Esophagus squamous epithelium (tissue), 5 donors: ENCODE data around the gene CDHR2. TPM values are rescaled to one million over a fixed set of nuclear protein-coding genes. Genes with fewer than 3 reads are reported as not detected.
A peak's percentile ranks its signal among the peaks of the same experiment; 100 is the strongest.
"Not testable (repeated sequence)": the region's sequence is repeated elsewhere in the genome, so short reads cannot be mapped to it uniquely, and the experiment has no call there.

Experiments used
- DNase-seq: peaks from one replicate; lab custom pipeline; 2025; lab: John Stamatoyannopoulos, UW
- H3K27ac ChIP-seq, 4 donors: fragments of 200-600 bp; sonication (generic); one replicate each; pipeline ENCODE4 v1.5.1; 2016 to 2019; ENCODE audit warnings: mild to moderate bottlenecking in 1 of 4
- H3K27me3 ChIP-seq, 4 donors: fragments of 200-600 bp; sonication (generic); 1 replicate in 3 of 4; 2 replicates in 1 of 4; pipeline versions ENCODE4 v1.5.1 to v1.6.0; 2017 to 2021; ENCODE audit warnings: antibody characterized with exemption in 1 of 4
- H3K36me3 ChIP-seq, 3 donors: fragments of 200-600 bp; sonication (generic); one replicate each; pipeline ENCODE4 v1.5.1; 2016 to 2019
- H3K4me1 ChIP-seq, 3 donors: fragments of 200-600 bp; sonication (generic); one replicate each; pipeline ENCODE4 v1.5.1; 2017 to 2019
- H3K4me3 ChIP-seq, 4 donors: fragments of 200-600 bp; sonication (generic); 1 replicate in 3 of 4; 2 replicates in 1 of 4; pipeline ENCODE4 v1.5.1; 2016 to 2019; ENCODE audit warnings: mild to moderate bottlenecking in 2 of 4, moderate library complexity in 1 of 4
- H3K9me3 ChIP-seq, 3 donors: fragments of 200-600 bp; sonication (generic); one replicate each; pipeline ENCODE4 v1.5.1; 2016 to 2019
- CTCF ChIP-seq, 6 experiments: fragments of 450-650 bp in 4 of 6; fragments of 200-600 bp in 2 of 6; sonication (generic) in 2 of 6; IDR thresholded peaks; one replicate each; pipeline ENCODE4 v1.5.1; 2016 to 2019; ENCODE audit warnings: antibody characterized with exemption in 6 of 6, mild to moderate bottlenecking in 4 of 6, moderate library complexity in 4 of 6
- POLR2A ChIP-seq, 4 donors: fragments of 450-650 bp; IDR thresholded peaks; one replicate each; pipeline ENCODE4 v1.6.1; 2017; ENCODE audit warnings: antibody characterized with exemption in 4 of 4, mild to moderate bottlenecking in 4 of 4, moderate library complexity in 3 of 4
- WGBS, 2 donors: methylation state at CpG; one replicate each; pipeline ENCODE4 v1.1.5; 2018; 5-methylcytosine and 5-hydroxymethylcytosine counted together
- intact Hi-C: fragments of 100-400 bp; cut with DNase I; formaldehyde crosslinking; loops from one replicate; pipeline ENCODE4 v1.15.0; 2022
- total RNA-seq, 4 donors: library from RNA; depleted of rRNA; stranded (reverse); fragments of >200 nt; gene quantifications; one replicate each; pipeline ENCODE4 v1.1.0, GENCODE V29; 2016
- donor health status: DM: yes; HTN: yes; CAD: no.

The CDHR2 gene
- total RNA-seq, 4 donors from 2014 or later, result under 0.01 TPM; not detected in 3

DNA sequence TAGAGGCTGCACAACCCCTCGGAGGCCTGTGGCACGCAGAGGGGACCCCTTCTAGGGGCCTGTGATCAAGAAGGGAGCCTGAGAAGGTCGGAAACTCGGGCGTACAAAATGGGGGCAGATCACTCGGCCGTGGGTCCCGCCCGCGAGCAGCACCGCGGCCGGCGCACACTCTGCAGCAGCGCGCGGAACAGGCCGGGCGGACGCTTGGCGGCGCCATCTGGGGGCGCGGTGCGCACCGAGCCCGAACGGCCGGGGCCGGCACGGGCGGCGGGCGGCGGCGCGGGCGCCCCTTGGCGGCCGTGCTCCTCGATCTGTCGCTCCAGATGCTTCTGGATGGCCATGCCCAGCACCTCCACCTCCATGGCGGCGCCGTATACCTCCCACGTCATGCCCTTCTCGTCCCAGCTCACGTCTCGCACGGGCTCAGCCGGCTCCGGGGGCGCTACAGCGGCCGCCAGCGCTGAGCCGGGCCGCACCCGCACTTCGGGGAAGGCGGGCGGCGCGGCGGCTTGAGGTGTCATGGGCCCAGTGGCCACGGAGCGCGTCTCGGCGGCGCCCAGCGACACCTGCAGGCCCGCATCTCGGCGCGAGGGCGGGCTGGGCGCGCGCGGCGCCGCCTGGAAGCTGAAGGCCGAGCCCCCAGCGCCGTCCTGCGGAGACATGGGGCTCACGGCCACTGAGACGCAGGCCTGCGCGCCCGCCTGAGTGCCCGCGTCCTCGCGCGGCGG lies 47.7 kb downstream of the CDHR2 start:
- DNase-seq, result no peak

GRCh38 chr5:176597417-176598389 lies 48.6 kb downstream of the CDHR2 start:
- no peak for DNase-seq
- Histone ChIP-seq H3K27ac (no peak overlapping the region), H3K4me3 (peak overlapping the region; percentile 20 to 65 (median 40)), H3K27me3 (peaks cover 0 to 53% (median 0%) of the 10 kb centered on the region in 4 donors), H3K4me1 (peaks cover 3 to 12% (median 8%) of the 10 kb centered on the region in 3 donors), H3K36me3 (no peaks in the 10 kb centered on the region), H3K9me3 (no peaks in the 10 kb centered on the region)
- TF ChIP-seq CTCF (IDR thresholded peaks at IDR 0.05) (no peak), POLR2A (IDR thresholded peaks at IDR 0.05) (no peak)
- 93 to 94% methylated on average over 5 to 12 of the region's 47 CpGs for WGBS, 2 donors
- intact Hi-C loops, result no loop called here

More for the DNA sequence above, 47.7 kb downstream of the CDHR2 start:
- intact Hi-C loops, result no loop called here
- Histone ChIP-seq H3K4me1 (peaks cover 3 to 12% (median 8%) of the 10 kb centered on the region in 3 donors), H3K27ac (no peak overlapping the region), H3K36me3 (no peaks in the 10 kb centered on the region), H3K27me3 (peaks cover 0 to 50% (median 0%) of the 10 kb centered on the region in 4 donors), H3K9me3 (no peaks in the 10 kb centered on the region), H3K4me3 (peak overlapping the region; percentile 20 to 65 (median 40))
- TF ChIP-seq CTCF (IDR thresholded peaks at IDR 0.05), result peak in 3 of 6 experiments; percentile 13 to 43 (median 28)
- no peak for TF ChIP-seq POLR2A (IDR thresholded peaks at IDR 0.05)
- WGBS, 2 donors, result no CpG with 5 or more reads among the region's 98 CpGs

DNA sequence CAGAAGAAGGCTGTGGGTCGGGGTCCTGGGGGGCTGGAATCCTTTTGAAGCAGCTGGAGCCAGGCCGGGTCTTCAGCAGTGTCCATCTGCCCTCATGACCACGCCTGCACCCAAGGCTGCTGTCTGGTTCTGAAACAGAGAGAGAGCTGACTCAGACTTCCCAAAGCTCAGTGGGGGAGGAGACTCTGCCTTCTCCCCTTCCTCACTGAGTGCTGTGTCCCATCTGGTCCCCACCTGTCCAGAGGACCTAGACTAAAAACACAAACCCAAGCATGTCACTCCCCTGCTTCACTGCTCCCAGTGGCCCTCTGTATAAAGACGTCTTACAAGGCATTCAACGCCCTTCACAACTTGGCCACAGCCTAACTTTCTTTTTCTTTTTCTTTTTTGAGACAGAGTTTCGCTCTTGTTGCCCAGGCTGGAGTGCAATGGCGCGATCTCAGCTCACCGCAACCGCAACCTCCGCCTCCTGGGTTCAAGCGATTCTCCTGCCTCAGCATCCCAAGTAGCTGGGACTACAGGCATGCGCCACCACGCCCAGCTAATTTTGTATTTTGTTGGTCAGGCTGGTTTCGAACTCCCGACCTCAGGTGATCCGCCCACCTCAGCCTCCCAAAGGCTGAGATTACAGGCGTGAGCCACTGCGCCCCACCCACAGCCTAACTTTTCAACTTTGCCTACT lies 50.7 kb downstream of the CDHR2 start:
- WGBS, 2 donors, result 90 to 92% methylated on average over 16 of the region's 19 CpGs
- H3K9me3 ChIP-seq, DNase-seq, intact Hi-C loops, H3K27ac ChIP-seq, H3K36me3 ChIP-seq, H3K4me3 ChIP-seq: not testable (repeated sequence)
- Histone ChIP-seq H3K27me3 (peaks cover 0 to 42% (median 0%) of the 10 kb centered on the region in 4 donors), H3K4me1 (peaks cover 3 to 12% (median 8%) of the 10 kb centered on the region in 3 donors)

GRCh38 chr5:176601901-176602482 lies 52.9 kb downstream of the CDHR2 start:
- 76 to 79% methylated on average over 12 of the region's 12 CpGs for WGBS, 2 donors
- no peak for TF ChIP-seq CTCF (IDR thresholded peaks at IDR 0.05)
- TF ChIP-seq POLR2A (IDR thresholded peaks at IDR 0.05), result no peak

DNA sequence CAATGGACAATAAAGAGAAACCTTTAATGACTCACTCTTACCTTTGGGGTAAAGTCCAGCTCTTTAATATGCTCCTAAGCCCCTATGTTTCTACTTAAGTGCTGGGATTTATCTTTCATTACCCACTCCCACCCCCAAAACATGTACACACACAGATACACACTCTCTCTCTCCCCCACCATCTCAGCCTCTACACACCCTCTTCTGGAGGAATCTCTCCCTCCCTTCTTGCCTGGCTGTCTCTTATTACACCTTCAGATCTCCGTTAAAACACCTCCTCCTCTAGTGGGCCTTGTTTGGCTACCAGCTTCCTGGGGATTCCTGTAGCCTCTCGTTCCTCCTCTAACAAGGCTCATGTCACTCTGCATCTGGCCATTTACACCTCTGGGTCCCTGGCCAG lies 53.9 kb downstream of the CDHR2 start:
- intact Hi-C loops, result no loop called here
- DNase-seq, result no peak
- no peak for TF ChIP-seq CTCF (IDR thresholded peaks at IDR 0.05)
- no peak for TF ChIP-seq POLR2A (IDR thresholded peaks at IDR 0.05)
- H3K36me3 ChIP-seq, result no peaks in the 10 kb centered on the region
- no peak overlapping the region for H3K27ac ChIP-seq
- no peaks in the 10 kb centered on the region for H3K9me3 ChIP-seq
- no peak overlapping the region for H3K4me3 ChIP-seq
- H3K27me3 ChIP-seq, result peaks cover 0 to 17% (median 0%) of the 10 kb centered on the region in 4 donors
- WGBS, 2 donors, result 34 to 53% methylated on average over 2 of the region's 2 CpGs
- H3K4me1 ChIP-seq, result no peaks in the 10 kb centered on the region

More at GRCh38 chr5:176601901-176602482, 52.9 kb downstream of the CDHR2 start:
- no peaks in the 10 kb centered on the region for H3K36me3 ChIP-seq
- H3K27ac ChIP-seq, result no peak overlapping the region
- no peak for DNase-seq
- H3K27me3 ChIP-seq, result peaks cover 0 to 24% (median 0%) of the 10 kb centered on the region in 4 donors
- intact Hi-C loops, result no loop called here
- H3K4me1 ChIP-seq, result peaks cover 0 to 5% (median 4%) of the 10 kb centered on the region in 3 donors
- no peak overlapping the region for H3K4me3 ChIP-seq
- no peaks in the 10 kb centered on the region for H3K9me3 ChIP-seq
